HCT116 (cell line): Measurements from ENCODE around the gene ZSCAN16. TPM values are rescaled to one million over a fixed set of nuclear protein-coding genes. Genes with fewer than 3 reads are reported as not detected.
A peak's percentile ranks its signal among the peaks of the same experiment; 100 is the strongest.
"Not testable (repeated sequence)": the region's sequence is repeated elsewhere in the genome, so short reads cannot be mapped to it uniquely, and the experiment has no call there.

ENCODE experiments used
- ATAC-seq: fragments of 200-7000 bp; cut with Tn5 transposase; 2 replicates; pipeline ENCODE4 v1.9.1; 2020; ENCODE audit warnings: mild to moderate bottlenecking, moderate library complexity
- BruUV-seq: library from RNA; stranded (reverse); fragments of 400-500 nt; replicated peaks from 2 replicates; lab custom pipeline; 2021; lab: Mats Ljungman, UMichigan
- CTCF ChIA-PET: fragments of 300-600 bp; sonication (Branson Sonifier 250); formaldehyde crosslinking; loops from one replicate; lab custom pipeline; 2021; ENCODE audit warnings: antibody characterized with exemption; lab: Charles Lee
- POLR2A ChIA-PET: fragments of 300-600, 350-600 bp; sonication (Branson Sonifier 250); formaldehyde crosslinking; loops from one replicate; lab custom pipeline; 2021; ENCODE audit warnings: antibody characterized with exemption; lab: Charles Lee
- RAD21 ChIA-PET, 2 experiments: fragments of 300-600 bp; sonication (Branson Sonifier 250); formaldehyde crosslinking; loops; one replicate each; lab custom pipeline; 2023; ENCODE audit warnings: low total read pairs in 2 of 2; ENCODE audit not compliant: uncharacterized antibody in 2 of 2, unreplicated experiment in 2 of 2, low non-redundant PET in 1 of 2; lab: Charles Lee
- DNase-seq: peaks from one replicate; pipeline ENCODE4 v3.0.0-alpha.2; 2010; ENCODE audit warnings: low read depth, low spot score
- H2AFZ ChIP-seq: fragments of 200-600 bp; shearing (Covaris generic), sonication (generic); 2 replicates; pipeline ENCODE4 v1.6.1; 2017; ENCODE audit warnings: low read depth, mixed run types, mixed read lengths, antibody characterized with exemption, low read length; ENCODE audit not compliant: poor library complexity, severe bottlenecking
- H3K27ac ChIP-seq: 2 replicates; pipeline ENCODE4 v1.5.1; 2012; ENCODE audit warnings: low read depth, low read length
- H3K27me3 ChIP-seq: fragments of 200-600 bp; sonication (generic); 2 replicates; pipeline ENCODE4 v1.6.1; 2016; ENCODE audit warnings: mixed run types, low read length, mixed read lengths; ENCODE audit not compliant: insufficient read depth
- H3K36me3 ChIP-seq, 2 experiments: fragments of 200-500 bp in 1 of 2; fragments of 200-600 bp in 1 of 2; sonication (Bioruptor generic) in 1 of 2; sonication (generic) in 1 of 2; 2 replicates each; pipeline versions ENCODE4 v1.5.1 to v1.6.1; 2014 to 2016; ENCODE audit warnings: low read length in 2 of 2, inconsistent platforms in 1 of 2, mixed read lengths in 1 of 2, mixed run types in 1 of 2; ENCODE audit not compliant: insufficient read depth in 2 of 2, control insufficient read depth in 1 of 2
- H3K4me1 ChIP-seq, 2 experiments: fragments of 200-600 bp in 1 of 2; sonication (generic) in 1 of 2; 2 replicates each; pipeline versions ENCODE4 v1.5.1 to v1.6.1; 2012 to 2017; ENCODE audit warnings: low read length in 2 of 2, inconsistent platforms in 1 of 2, mild to moderate bottlenecking in 1 of 2, mixed read lengths in 1 of 2, mixed run types in 1 of 2, moderate library complexity in 1 of 2; ENCODE audit not compliant: insufficient read depth in 2 of 2, control insufficient read depth in 1 of 2
- H3K4me2 ChIP-seq: fragments of 200-600 bp; sonication (generic); 2 replicates; pipeline ENCODE4 v1.6.1; 2017; ENCODE audit warnings: mixed run types, low read length, mixed read lengths
- H3K4me3 ChIP-seq, 2 experiments: fragments of 200-600 bp in 1 of 2; sonication (generic) in 1 of 2; replicated peaks in 1 of 2; 2 replicates each; pipeline ENCODE4 v1.5.1; 2011 to 2016; ENCODE audit warnings: low read length in 2 of 2, control low read depth in 1 of 2, low read depth in 1 of 2, mild to moderate bottlenecking in 1 of 2, mixed read lengths in 1 of 2, mixed run types in 1 of 2
- H3K79me2 ChIP-seq: fragments of 200-600 bp; sonication (generic); 2 replicates; pipeline ENCODE4 v1.6.1; 2017; ENCODE audit warnings: mild to moderate bottlenecking, mixed run types, low read length, moderate library complexity, mixed read lengths; ENCODE audit not compliant: insufficient read depth
- H3K9ac ChIP-seq: fragments of 200-600 bp; sonication (generic); 2 replicates; pipeline ENCODE4 v1.6.1; 2016; ENCODE audit warnings: low read length, mixed read lengths
- H3K9me2 ChIP-seq: fragments of 200-600 bp; sonication (generic), shearing (Covaris generic); 2 replicates; pipeline ENCODE4 v1.6.1; 2017; ENCODE audit warnings: mixed run types, mild to moderate bottlenecking, moderate library complexity; ENCODE audit not compliant: insufficient read depth
- H3K9me3 ChIP-seq, 2 experiments: fragments of 200-500 bp in 1 of 2; fragments of 200-600 bp in 1 of 2; sonication (Bioruptor generic) in 1 of 2; sonication (generic) in 1 of 2; 2 replicates each; pipeline ENCODE4 v1.6.1; 2014 to 2017; ENCODE audit warnings: low read length in 2 of 2, mixed read lengths in 2 of 2, inconsistent platforms in 1 of 2, low read depth in 1 of 2, mild to moderate bottlenecking in 1 of 2, mixed run types in 1 of 2, moderate library complexity in 1 of 2; ENCODE audit not compliant: control insufficient read depth in 1 of 2, insufficient read depth in 1 of 2
- H4K20me1 ChIP-seq: fragments of 200-600 bp; sonication (generic), shearing (Covaris generic); 2 replicates; pipeline ENCODE4 v1.6.1; 2017; ENCODE audit warnings: mixed run types, mild to moderate bottlenecking, moderate library complexity; ENCODE audit not compliant: insufficient read depth
- CBX3 ChIP-seq: IDR thresholded peaks from 2 replicates; pipeline ENCODE4 v1.6.1; 2012; ENCODE audit warnings: low read depth
- CTCF ChIP-seq, 3 experiments: fragments of 200-600 bp in 1 of 3; sonication (generic) in 1 of 3; IDR thresholded peaks in 2 of 3; conservative IDR thresholded peaks in 1 of 3; 2 replicates each; pipeline ENCODE4 v1.5.1; 2012 to 2017; ENCODE audit warnings: low read depth in 2 of 3, low read length in 2 of 3, antibody characterized with exemption in 1 of 3, borderline replicate concordance in 1 of 3, control low read depth in 1 of 3, mild to moderate bottlenecking in 1 of 3, mixed read lengths in 1 of 3, mixed run types in 1 of 3, moderate library complexity in 1 of 3; ENCODE audit not compliant: insufficient read depth in 1 of 3
- EGR1 ChIP-seq: IDR thresholded peaks from 2 replicates; pipeline ENCODE4 v1.6.1; 2012; ENCODE audit warnings: low read depth
- ELF1 ChIP-seq: IDR thresholded peaks from 2 replicates; pipeline ENCODE4 v1.6.1; 2012; ENCODE audit warnings: low read depth, borderline replicate concordance
- EZH2 ChIP-seq: fragments of 200-600 bp; sonication (generic); IDR thresholded peaks from 2 replicates; pipeline ENCODE4 v1.6.1; 2017; ENCODE audit warnings: antibody characterized with exemption, mixed run types
- EZH2phosphoT487 ChIP-seq: fragments of 200-600 bp; IDR thresholded peaks from 2 replicates; pipeline ENCODE4 v1.6.1; 2018; ENCODE audit warnings: antibody characterized with exemption, borderline replicate concordance
- FOSL1 ChIP-seq: IDR thresholded peaks from 2 replicates; pipeline ENCODE4 v1.6.1; 2012; ENCODE audit warnings: low read depth
- JUND ChIP-seq: IDR thresholded peaks from 2 replicates; pipeline ENCODE4 v1.6.1; 2012
- MAX ChIP-seq: IDR thresholded peaks from 2 replicates; pipeline ENCODE4 v1.6.1; 2012
- POLR2A ChIP-seq: IDR thresholded peaks from 2 replicates; pipeline ENCODE4 v1.7.0; 2011; ENCODE audit warnings: borderline replicate concordance; ENCODE audit not compliant: insufficient read depth, insufficient read length; ENCODE audit errors: extremely low read depth
- POLR2AphosphoS5 ChIP-seq: IDR thresholded peaks from 2 replicates; pipeline ENCODE4 v1.6.1; 2011; ENCODE audit warnings: mild to moderate bottlenecking, low read depth, low read length, moderate library complexity
- SIN3A ChIP-seq: IDR thresholded peaks from 2 replicates; pipeline ENCODE4 v1.6.1; 2012; ENCODE audit warnings: low read depth
- SRF ChIP-seq: IDR thresholded peaks from 2 replicates; pipeline ENCODE4 v1.6.1; 2012; ENCODE audit warnings: low read depth
- TCF7L2 ChIP-seq: IDR thresholded peaks from 2 replicates; pipeline ENCODE4 v1.7.0; 2011; ENCODE audit warnings: borderline replicate concordance, inconsistent platforms; ENCODE audit not compliant: insufficient read depth, insufficient read length; ENCODE audit errors: extremely low read depth
- YY1 ChIP-seq: IDR thresholded peaks from 2 replicates; pipeline ENCODE4 v1.6.1; 2011; ENCODE audit warnings: low read length, low read depth, moderate library complexity, mild to moderate bottlenecking; ENCODE audit not compliant: insufficient replicate concordance; ENCODE audit errors: extremely low read depth
- ZBTB33 ChIP-seq: IDR thresholded peaks from 2 replicates; pipeline ENCODE4 v1.6.1; 2011; ENCODE audit warnings: mild to moderate bottlenecking, low read length, moderate library complexity; ENCODE audit not compliant: insufficient replicate concordance; ENCODE audit errors: extremely low read depth
- ZFX ChIP-seq: fragments of 450-650 bp; IDR thresholded peaks from 2 replicates; pipeline ENCODE4 v1.6.1; 2017
- ZNF274 ChIP-seq: fragments of 200-500 bp; sonication (Bioruptor generic); IDR thresholded peaks from 2 replicates; pipeline ENCODE4 v1.6.1; 2014; ENCODE audit warnings: mild to moderate bottlenecking, low read depth, low read length, inconsistent platforms
- intact Hi-C: fragments of 100-400 bp; cut with micrococcal nuclease; formaldehyde crosslinking; loops from 2 replicates; pipeline ENCODE4 v1.10.0; 2022
- total RNA-seq: library from RNA; stranded (reverse); gene quantifications from one replicate; pipeline ENCODE4 v1.2.1, GENCODE V29; 2021; ENCODE audit not compliant: unreplicated experiment

Gene ZSCAN16
- total RNA-seq, 1 experiment from 2014 or later: 5.0 TPM

GRCh38 chr6:28078836-28079235 lies 45.6 kb upstream of the ZSCAN16 start:
- ChIA-PET CTCF (no interaction called here), POLR2A (no interaction called here), RAD21 (no interaction called here)
- DNase-seq: no peak
- Histone ChIP-seq H3K4me2 (peak overlapping the region; percentile 80; the same call in 1 of the 2 replicates), H3K36me3 (peaks cover 2 to 9% of the 10 kb centered on the region in 2 experiments; a peak in 2 of 4 replicates), H3K9me2 (no peaks in the 10 kb centered on the region), H4K20me1 (no peaks in the 10 kb centered on the region), H3K27me3 (no peaks in the 10 kb centered on the region), H3K27ac (peak overlapping the region; percentile 81; the same call in 1 of the 2 replicates), H3K9me3 (no peaks in the 10 kb centered on the region), H3K4me3 (no peak overlapping the region), H3K4me1 (peaks cover 8 to 20% of the 10 kb centered on the region in 2 experiments; a peak in 3 of 4 replicates), H2AFZ (no peak overlapping the region), H3K79me2 (peaks cover 30% of the 10 kb centered on the region), H3K9ac (no peak overlapping the region)
- BruUV-seq: no TSS peak
- intact Hi-C loops: no loop called here
- ATAC-seq: no peak
- TF ChIP-seq YY1 (no peak), MAX (no peak), EGR1 (no peak), POLR2AphosphoS5 (no peak), TCF7L2 (no peak), ZFX (no peak), CBX3 (no peak), EZH2 (no peak), JUND (no peak), POLR2A (no peak), CTCF (IDR thresholded peaks at IDR 0.05 in 2 of 3, conservative IDR thresholded peaks at IDR 0.05 in 1 of 3; ENCODE audit: borderline replicate concordance in 1 of 3, insufficient read depth in 1 of 3, low read depth in 2 of 3, low read length in 2 of 3) (no peak), FOSL1 (no peak), ELF1 (no peak), SRF (no peak), SIN3A (no peak), EZH2phosphoT487 (no peak), ZBTB33 (no peak), ZNF274 (no peak)

GRCh38 chr6:28080381-28080630 lies 44.1 kb upstream of the ZSCAN16 start, which contains the start of gene ZNF165:
ZNF165 (plus strand) TSS chr6:28080568; CDS start chr6:28085481, 4,913 bp downstream.
- H3K9me2 ChIP-seq, CTCF ChIA-PET, H3K27me3 ChIP-seq, H4K20me1 ChIP-seq, RAD21 ChIA-PET, H3K9me3 ChIP-seq, DNase-seq, POLR2A ChIA-PET, intact Hi-C loops: not testable (repeated sequence)
- peak within 1 kb of the TSS; percentile 80 for H3K4me2 ChIP-seq
- H3K79me2 ChIP-seq: peaks cover 34% of the 10 kb centered on the region
- TSS peak; percentile 74 for BruUV-seq
- ATAC-seq: peak; percentile 67
- peaks cover 8 to 20% of the 10 kb centered on the region in 2 experiments; a peak in 3 of 4 replicates for H3K4me1 ChIP-seq
- H3K27ac ChIP-seq: peak within 1 kb of the TSS; percentile 81
- peak within 1 kb of the TSS; percentile 68 to 94 for H3K4me3 ChIP-seq
- peak within 1 kb of the TSS; percentile 94 for H3K9ac ChIP-seq
- peaks cover 11 to 13% of the 10 kb centered on the region in 2 experiments; a peak in 3 of 4 replicates for H3K36me3 ChIP-seq
- H2AFZ ChIP-seq: peak within 1 kb of the TSS; percentile 41
